HepG2 (cell line): Measurements from ENCODE around the gene PJA2. TPM values are rescaled to one million over a fixed set of nuclear protein-coding genes. Genes with fewer than 3 reads are reported as not detected.
A peak's percentile ranks its signal among the peaks of the same experiment; 100 is the strongest.

Experiments used
- ADNP ChIP-seq: sonication (generic); formaldehyde crosslinking; IDR thresholded peaks from 2 replicates; pipeline ENCODE4 v1.4.0; 2020; ENCODE audit warnings: missing genetic modification reagents
- ARNT2 ChIP-seq: sonication (generic); formaldehyde crosslinking; IDR thresholded peaks from 2 replicates; pipeline ENCODE4 v1.8.0; 2022; ENCODE audit warnings: mild to moderate bottlenecking, low read depth, missing genetic modification reagents, moderate library complexity
- ARNTL ChIP-seq: sonication (generic); formaldehyde crosslinking; IDR thresholded peaks from 2 replicates; pipeline ENCODE4 v1.4.0; 2020; ENCODE audit warnings: mild to moderate bottlenecking, missing genetic modification reagents
- HOXA3 ChIP-seq: sonication (generic); formaldehyde crosslinking; IDR thresholded peaks from 2 replicates; pipeline ENCODE4 v1.5.0; 2020; ENCODE audit warnings: missing genetic modification reagents
- ISL2 ChIP-seq: sonication (generic); formaldehyde crosslinking; IDR thresholded peaks from 2 replicates; pipeline ENCODE4 v1.5.0; 2020; ENCODE audit warnings: missing genetic modification reagents
- MEF2D ChIP-seq: sonication (generic); formaldehyde crosslinking; IDR thresholded peaks from 2 replicates; pipeline ENCODE4 v1.5.1; 2020; ENCODE audit warnings: mild to moderate bottlenecking, missing genetic modification reagents
- NPAS2 ChIP-seq: sonication (generic); formaldehyde crosslinking; IDR thresholded peaks from 2 replicates; pipeline ENCODE4 v1.8.0; 2022; ENCODE audit warnings: mild to moderate bottlenecking, missing genetic modification reagents, borderline replicate concordance
- PLRG1 ChIP-seq: fragments of 450-650 bp; conservative IDR thresholded peaks from 2 replicates; pipeline ENCODE4 v1.6.1; 2016
- PTBP1 ChIP-seq: fragments of 200-400 bp; formaldehyde crosslinking; IDR thresholded peaks from 2 replicates; pipeline ENCODE4 v1.6.1; 2018; ENCODE audit warnings: low read length, low read depth; ENCODE audit not compliant: poor library complexity, severe bottlenecking
- SETDB1 ChIP-seq: sonication (generic); formaldehyde crosslinking; IDR thresholded peaks from 2 replicates; pipeline ENCODE4 v1.5.1; 2020; ENCODE audit warnings: missing genetic modification reagents, mild to moderate bottlenecking, borderline replicate concordance
- SMARCE1 ChIP-seq: fragments of 450-650 bp; IDR thresholded peaks from 2 replicates; pipeline ENCODE4 v1.6.1; 2017; ENCODE audit warnings: borderline replicate concordance
- SOX5 ChIP-seq: IDR thresholded peaks from 2 replicates; pipeline ENCODE4 v1.6.1; 2016; ENCODE audit warnings: borderline replicate concordance
- TCF7L2 ChIP-seq: IDR thresholded peaks from 2 replicates; pipeline ENCODE4 v1.6.1; 2011; ENCODE audit warnings: mild to moderate bottlenecking, low read depth, low read length, moderate library complexity
- ZBTB44 ChIP-seq: sonication (generic); formaldehyde crosslinking; IDR thresholded peaks from 2 replicates; pipeline ENCODE4 v1.4.0; 2020; ENCODE audit warnings: missing genetic modification reagents
- ZFP37 ChIP-seq: sonication (generic); formaldehyde crosslinking; IDR thresholded peaks from 2 replicates; pipeline ENCODE4 v1.4.0; 2020; ENCODE audit warnings: missing genetic modification reagents, borderline replicate concordance
- ZKSCAN8 ChIP-seq: IDR thresholded peaks from 2 replicates; pipeline ENCODE4 v1.6.1; 2016; ENCODE audit warnings: borderline replicate concordance, missing genetic modification reagents, missing compliant biosample characterization
- ZNF24 ChIP-seq: fragments of 450-650 bp; IDR thresholded peaks from 2 replicates; pipeline ENCODE4 v1.6.1; 2017; ENCODE audit warnings: antibody characterized with exemption, mild to moderate bottlenecking
- ZNF543 ChIP-seq: sonication (generic); formaldehyde crosslinking; IDR thresholded peaks from 2 replicates; pipeline ENCODE4 v1.4.0; 2020; ENCODE audit warnings: mild to moderate bottlenecking, missing genetic modification reagents
- ZNF569 ChIP-seq: sonication (generic); formaldehyde crosslinking; IDR thresholded peaks from 2 replicates; pipeline ENCODE4 v1.5.0; 2020; ENCODE audit warnings: mild to moderate bottlenecking, missing genetic modification reagents, moderate library complexity, borderline replicate concordance
- ZNF577 ChIP-seq: sonication (generic); formaldehyde crosslinking; IDR thresholded peaks from 2 replicates; pipeline ENCODE4 v1.4.0; 2020; ENCODE audit warnings: mild to moderate bottlenecking, low read depth, missing genetic modification reagents, borderline replicate concordance
- ZNF629 ChIP-seq: sonication (generic); formaldehyde crosslinking; conservative IDR thresholded peaks from 2 replicates; pipeline ENCODE4 v1.5.0; 2020; ENCODE audit warnings: missing genetic modification reagents
- ZNF781 ChIP-seq: sonication (generic); formaldehyde crosslinking; IDR thresholded peaks from 2 replicates; pipeline ENCODE4 v1.5.1; 2020; ENCODE audit warnings: borderline replicate concordance, mild to moderate bottlenecking, missing genetic modification reagents; ENCODE audit errors: not compliant biosample characterization
- ZSCAN29 ChIP-seq: sonication (generic); formaldehyde crosslinking; conservative IDR thresholded peaks from 2 replicates; pipeline ENCODE4 v1.4.0; 2020; ENCODE audit warnings: mild to moderate bottlenecking, missing genetic modification reagents
- polyA plus RNA-seq, 8 experiments: library from polyadenylated mRNA; depleted of rRNA in 3 of 8; stranded (reverse) in 7 of 8; unstranded in 1 of 8; fragments of >200 nt; fragmentation: Illumina TruSeq in 4 of 8; extraction: Trizol in 4 of 8; gene quantifications; 2 replicates each; pipeline versions ENCODE4 v1.2.1 to v1.2.3, GENCODE V29; 2011 to 2016; ENCODE audit warnings: low read depth in 4 of 8, missing spikeins in 1 of 8, mixed read lengths in 1 of 8; ENCODE audit not compliant: insufficient read depth in 1 of 8
- total RNA-seq, 5 experiments: library from RNA; depleted of rRNA; stranded (reverse); fragments of >200 nt; fragmentation: Illumina TruSeq; extraction: Trizol; gene quantifications; 2 replicates each; pipeline ENCODE4 v1.2.3, GENCODE V29; 2016; ENCODE audit warnings: low read depth in 1 of 5
- TF ChIP-seq, protein P1 (sequence below), 2 experiments: sonication (generic) in 1 of 2; formaldehyde crosslinking in 1 of 2; IDR thresholded peaks; 2 replicates each; pipeline versions ENCODE4 v1.5.1 to v1.6.1; 2011 to 2020; ENCODE audit warnings: borderline replicate concordance in 1 of 2, low read depth in 1 of 2, low read length in 1 of 2, mild to moderate bottlenecking in 1 of 2, missing genetic modification reagents in 1 of 2, moderate library complexity in 1 of 2
- TF ChIP-seq, protein P2 (sequence below): sonication (generic); formaldehyde crosslinking; IDR thresholded peaks from 2 replicates; pipeline ENCODE4 v1.5.0; 2020; ENCODE audit warnings: missing genetic modification reagents
- TF ChIP-seq, protein P3 (sequence below): sonication (generic); formaldehyde crosslinking; IDR thresholded peaks from 2 replicates; pipeline ENCODE4 v1.8.0; 2022; ENCODE audit warnings: mild to moderate bottlenecking, missing genetic modification reagents

Gene PJA2
- total and polyA plus RNA-seq, 2 of the 13 experiments (the other 11 are each of a cell fraction or from before 2014, with no cell fraction given), result 39.4 to 41.4 TPM

DNA sequence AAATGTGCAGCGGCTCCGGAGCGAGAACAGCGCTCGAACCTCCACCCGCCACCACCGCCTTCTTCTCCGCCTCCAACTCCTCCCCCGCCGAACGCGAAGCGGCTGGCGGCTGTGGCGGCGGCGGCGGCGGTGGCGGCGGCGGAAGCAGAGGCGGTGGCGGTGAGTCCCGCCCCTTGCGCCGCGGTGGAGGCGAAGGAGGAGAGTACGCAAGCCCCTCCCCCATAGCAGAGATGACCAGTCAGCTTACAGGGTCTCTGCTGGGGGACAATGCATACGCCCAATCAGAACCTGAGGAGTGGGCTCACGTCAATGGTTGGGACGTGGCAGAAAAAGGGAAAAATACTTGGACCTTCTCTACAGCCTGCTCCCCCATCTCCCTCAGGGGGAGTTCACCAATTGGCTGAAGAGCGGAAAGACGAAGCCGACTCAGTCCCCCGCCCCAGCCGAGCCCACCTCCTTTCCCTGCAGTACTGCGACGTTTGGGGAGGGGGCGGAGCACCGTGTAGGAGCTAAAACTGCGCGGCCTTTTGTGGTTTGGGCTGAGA, at the start of gene PJA2 (continued):
- no peak for TF ChIP-seq ZNF629 (CRISPR knock-in tag)
- TF ChIP-seq NPAS2 (CRISPR knock-in tag), result no peak
- TF ChIP-seq ADNP, result no peak
- TF ChIP-seq ZSCAN29 (CRISPR knock-in tag), result no peak
- TF ChIP-seq ZNF569, result no peak
- no peak for TF ChIP-seq ISL2 (CRISPR knock-in tag)
- no peak for TF ChIP-seq PTBP1
- TF ChIP-seq ARNT2 (CRISPR knock-in tag), result no peak
- TF ChIP-seq, protein P1, sequence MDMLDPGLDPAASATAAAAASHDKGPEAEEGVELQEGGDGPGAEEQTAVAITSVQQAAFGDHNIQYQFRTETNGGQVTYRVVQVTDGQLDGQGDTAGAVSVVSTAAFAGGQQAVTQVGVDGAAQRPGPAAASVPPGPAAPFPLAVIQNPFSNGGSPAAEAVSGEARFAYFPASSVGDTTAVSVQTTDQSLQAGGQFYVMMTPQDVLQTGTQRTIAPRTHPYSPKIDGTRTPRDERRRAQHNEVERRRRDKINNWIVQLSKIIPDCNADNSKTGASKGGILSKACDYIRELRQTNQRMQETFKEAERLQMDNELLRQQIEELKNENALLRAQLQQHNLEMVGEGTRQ (IDR thresholded peaks at IDR 0.05; ENCODE audit: low read depth, low read length), result no peak
- TF ChIP-seq, protein P1 (CRISPR knock-in tag; IDR thresholded peaks at IDR 0.05; ENCODE audit: borderline replicate concordance), result no peak
- no peak for TF ChIP-seq ZNF577 (CRISPR knock-in tag)
- no peak for TF ChIP-seq SETDB1 (CRISPR knock-in tag)
- TF ChIP-seq PLRG1, result no peak
- no peak; the same call in 1 of the 2 replicates for TF ChIP-seq SOX5
- TF ChIP-seq ARNTL, result no peak
- TF ChIP-seq, protein P2, sequence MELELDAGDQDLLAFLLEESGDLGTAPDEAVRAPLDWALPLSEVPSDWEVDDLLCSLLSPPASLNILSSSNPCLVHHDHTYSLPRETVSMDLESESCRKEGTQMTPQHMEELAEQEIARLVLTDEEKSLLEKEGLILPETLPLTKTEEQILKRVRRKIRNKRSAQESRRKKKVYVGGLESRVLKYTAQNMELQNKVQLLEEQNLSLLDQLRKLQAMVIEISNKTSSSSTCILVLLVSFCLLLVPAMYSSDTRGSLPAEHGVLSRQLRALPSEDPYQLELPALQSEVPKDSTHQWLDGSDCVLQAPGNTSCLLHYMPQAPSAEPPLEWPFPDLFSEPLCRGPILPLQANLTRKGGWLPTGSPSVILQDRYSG (CRISPR knock-in tag), result no peak
- 0 out of 2 replicates have a peak, but pooled peaks have one; percentile 14 for TF ChIP-seq MEF2D (CRISPR knock-in tag)
- no peak for TF ChIP-seq SMARCE1
- TF ChIP-seq HOXA3 (CRISPR knock-in tag), result peak; percentile 61; the same call in 1 of the 2 replicates
- TF ChIP-seq ZFP37 (CRISPR knock-in tag), result no peak
- no peak for TF ChIP-seq ZBTB44 (CRISPR knock-in tag)
- no peak for TF ChIP-seq ZNF24
- TF ChIP-seq ZKSCAN8, result no peak
- TF ChIP-seq ZNF543, result 0 out of 2 replicates have a peak, but pooled peaks have one; percentile 18
- TF ChIP-seq ZNF781 (CRISPR knock-in tag), result no peak
- no peak for TF ChIP-seq TCF7L2
- TF ChIP-seq, protein P3, sequence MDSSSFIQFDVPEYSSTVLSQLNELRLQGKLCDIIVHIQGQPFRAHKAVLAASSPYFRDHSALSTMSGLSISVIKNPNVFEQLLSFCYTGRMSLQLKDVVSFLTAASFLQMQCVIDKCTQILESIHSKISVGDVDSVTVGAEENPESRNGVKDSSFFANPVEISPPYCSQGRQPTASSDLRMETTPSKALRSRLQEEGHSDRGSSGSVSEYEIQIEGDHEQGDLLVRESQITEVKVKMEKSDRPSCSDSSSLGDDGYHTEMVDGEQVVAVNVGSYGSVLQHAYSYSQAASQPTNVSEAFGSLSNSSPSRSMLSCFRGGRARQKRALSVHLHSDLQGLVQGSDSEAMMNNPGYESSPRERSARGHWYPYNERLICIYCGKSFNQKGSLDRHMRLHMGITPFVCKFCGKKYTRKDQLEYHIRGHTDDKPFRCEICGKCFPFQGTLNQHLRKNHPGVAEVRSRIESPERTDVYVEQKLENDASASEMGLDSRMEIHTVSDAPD (CRISPR knock-in tag), result no peak
